Left lung (tissue), 10 donors: ENCODE measurements around the gene GAS2L1. TPM values are rescaled to one million over a fixed set of nuclear protein-coding genes. Genes with fewer than 3 reads are reported as not detected.
"Not testable (repeated sequence)": the region's sequence is repeated elsewhere in the genome, so short reads cannot be mapped to it uniquely, and the experiment has no call there.

Experiments used
- ATAC-seq: fragments of 200-7000 bp; cut with Tn5 transposase; one replicate; pipeline ENCODE4 v1.9.1; 2020; ENCODE audit warnings: moderate library complexity
- DNase-seq, 4 donors: peaks; one replicate each; pipeline ENCODE4 v3.0.0-alpha.2; 2013 to 2020
- H3K27ac ChIP-seq, 2 donors: fragments of 200-600 bp; sonication (generic) in 1 of 2; one replicate each; pipeline versions ENCODE4 v1.5.0 to v1.8.0; 2020 to 2021
- H3K27me3 ChIP-seq, 2 donors: fragments of 200-600 bp; sonication (generic) in 1 of 2; one replicate each; pipeline versions ENCODE4 v1.5.0 to v1.8.0; 2020 to 2021
- H3K36me3 ChIP-seq, 2 donors: fragments of 200-600 bp; sonication (generic) in 1 of 2; one replicate each; pipeline versions ENCODE4 v1.5.0 to v1.8.0; 2020 to 2021
- H3K4me1 ChIP-seq, 2 donors: fragments of 200-600 bp; one replicate each; pipeline ENCODE4 v1.8.0; 2021
- H3K4me3 ChIP-seq, 2 donors: fragments of 200-600 bp; sonication (generic) in 1 of 2; one replicate each; pipeline versions ENCODE4 v1.5.0 to v1.8.0; 2020 to 2021; ENCODE audit warnings: mild to moderate bottlenecking in 1 of 2
- H3K9me3 ChIP-seq, 2 donors: fragments of 200-600 bp; sonication (generic) in 1 of 2; one replicate each; pipeline versions ENCODE4 v1.5.0 to v1.8.0; 2020 to 2021
- intact Hi-C, 2 donors: fragments of 100-400 bp; cut with DNase I; formaldehyde crosslinking; loops; one replicate each; pipeline versions ENCODE4 v1.11.2 to v1.14.2; 2022
- polyA plus RNA-seq, 6 donors: library from polyadenylated mRNA; unstranded; fragments of 120-200 nt; gene quantifications; one replicate each; pipeline ENCODE4 v1.2.1, GENCODE V29; 2013; ENCODE audit not compliant: insufficient read length in 6 of 6
- total RNA-seq, 2 donors: library from RNA; stranded (reverse); fragmentation: NEBNext Ultra II Directional; extraction: Animal tissue kit (Norgen Biotek cat#: 25700); gene quantifications; one replicate each; pipeline ENCODE4 v1.2.1, GENCODE V29; 2021
- TF ChIP-seq, protein P1 (sequence below), 2 donors: fragments of 200-600 bp; sonication (generic) in 1 of 2; IDR thresholded peaks; one replicate each; pipeline versions ENCODE4 v1.5.0 to v1.8.0; 2021; ENCODE audit warnings: antibody characterized with exemption in 2 of 2
- donor health status: DM: no; HTN: yes; CAD: no.
- donor health status: DM: no; HTN: no; CAD: no.

Gene GAS2L1
- total and polyA plus RNA-seq, 8 donors: 5.3 to 32.6 (median 9.1) TPM

DNA sequence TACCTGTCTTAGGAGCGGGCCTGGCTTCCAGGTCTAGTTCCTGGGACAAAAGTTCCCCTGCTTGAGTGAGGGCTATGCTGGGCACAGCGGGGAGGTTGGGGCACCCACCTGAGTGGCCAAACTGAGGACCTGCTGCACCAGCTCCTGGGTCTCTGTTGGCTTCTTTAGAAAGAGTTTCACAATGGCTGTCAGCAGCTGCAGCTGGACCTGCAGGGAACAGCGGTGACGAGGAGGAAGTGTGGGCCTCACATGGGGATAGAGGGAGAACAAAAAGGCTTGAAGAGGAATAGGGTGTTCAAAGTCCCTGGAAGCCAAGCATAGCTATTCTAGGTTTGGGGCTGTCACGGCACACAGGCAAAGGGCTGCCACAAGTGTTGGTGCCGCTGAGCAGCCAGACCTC lies 35.7 kb downstream of the GAS2L1 start:
- DNase-seq (no peak), ATAC-seq (no peak)
- H3K4me1 ChIP-seq: no peaks in the 10 kb centered on the region
- TF ChIP-seq, protein P1, sequence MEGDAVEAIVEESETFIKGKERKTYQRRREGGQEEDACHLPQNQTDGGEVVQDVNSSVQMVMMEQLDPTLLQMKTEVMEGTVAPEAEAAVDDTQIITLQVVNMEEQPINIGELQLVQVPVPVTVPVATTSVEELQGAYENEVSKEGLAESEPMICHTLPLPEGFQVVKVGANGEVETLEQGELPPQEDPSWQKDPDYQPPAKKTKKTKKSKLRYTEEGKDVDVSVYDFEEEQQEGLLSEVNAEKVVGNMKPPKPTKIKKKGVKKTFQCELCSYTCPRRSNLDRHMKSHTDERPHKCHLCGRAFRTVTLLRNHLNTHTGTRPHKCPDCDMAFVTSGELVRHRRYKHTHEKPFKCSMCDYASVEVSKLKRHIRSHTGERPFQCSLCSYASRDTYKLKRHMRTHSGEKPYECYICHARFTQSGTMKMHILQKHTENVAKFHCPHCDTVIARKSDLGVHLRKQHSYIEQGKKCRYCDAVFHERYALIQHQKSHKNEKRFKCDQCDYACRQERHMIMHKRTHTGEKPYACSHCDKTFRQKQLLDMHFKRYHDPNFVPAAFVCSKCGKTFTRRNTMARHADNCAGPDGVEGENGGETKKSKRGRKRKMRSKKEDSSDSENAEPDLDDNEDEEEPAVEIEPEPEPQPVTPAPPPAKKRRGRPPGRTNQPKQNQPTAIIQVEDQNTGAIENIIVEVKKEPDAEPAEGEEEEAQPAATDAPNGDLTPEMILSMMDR (IDR thresholded peaks at IDR 0.05): no peak
- peaks cover 0 to 100% of the 10 kb centered on the region in 2 donors for H3K36me3 ChIP-seq
- H3K27me3 ChIP-seq: no peaks in the 10 kb centered on the region
- no peak overlapping the region for H3K27ac ChIP-seq
- H3K9me3 ChIP-seq: no peaks in the 10 kb centered on the region
- intact Hi-C loops: no loop called here
- no peak overlapping the region for H3K4me3 ChIP-seq

- intact Hi-C loops: no loop called here
- ATAC-seq: peak; percentile 12
- Histone ChIP-seq H3K27ac (no peak overlapping the region), H3K4me3 (no peak overlapping the region), H3K9me3 (no peaks in the 10 kb centered on the region), H3K36me3 (peaks cover 0 to 100% of the 10 kb centered on the region in 2 donors), H3K4me1 (no peaks in the 10 kb centered on the region), H3K27me3 (no peaks in the 10 kb centered on the region)
- TF ChIP-seq, protein P1 (IDR thresholded peaks at IDR 0.05): no peak
- DNase-seq: no peak
Observed at GRCh38 chr22:29342577-29343312, 36.3 kb downstream of the GAS2L1 start.

GRCh38 chr22:29343313-29343805 lies 36.9 kb downstream of the GAS2L1 start:
- Histone ChIP-seq H3K4me1 (no peaks in the 10 kb centered on the region), H3K36me3 (peaks cover 0 to 100% of the 10 kb centered on the region in 2 donors), H3K4me3 (no peak overlapping the region), H3K9me3 (no peaks in the 10 kb centered on the region), H3K27me3 (no peaks in the 10 kb centered on the region), H3K27ac (no peak overlapping the region)
- TF ChIP-seq, protein P1 (IDR thresholded peaks at IDR 0.05): no peak
- intact Hi-C loops: no loop called here
- peak; percentile 66 for ATAC-seq
- DNase-seq: peak in 3 of 4 donors; percentile 62 to 83 (median 66)

DNA sequence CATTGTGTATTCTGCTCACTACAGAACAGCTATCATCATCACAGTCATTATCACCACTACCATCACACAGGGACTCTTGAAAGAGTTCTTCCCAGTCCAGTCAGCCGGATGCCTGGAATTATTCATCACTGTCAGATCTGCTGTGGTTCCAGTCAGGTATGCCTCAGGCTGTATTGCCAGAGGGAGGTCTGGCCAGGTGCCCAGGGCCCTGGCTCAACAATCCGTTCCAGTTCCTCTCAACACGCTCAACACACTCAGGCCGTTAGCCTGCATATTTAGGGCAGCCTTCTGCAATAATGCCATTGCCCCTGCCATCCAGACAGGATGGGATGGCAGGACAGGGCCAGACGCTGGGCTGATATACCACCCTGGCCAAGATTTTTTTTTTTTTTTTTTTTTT lies 37.7 kb downstream of the GAS2L1 start:
- peak in 3 of 4 donors; percentile 63 to 85 (median 70) for DNase-seq
- peak; percentile 77 for ATAC-seq
- Histone ChIP-seq H3K27ac (no peak overlapping the region), H3K36me3 (peaks cover 0 to 100% of the 10 kb centered on the region in 2 donors), H3K9me3 (no peaks in the 10 kb centered on the region), H3K27me3 (no peaks in the 10 kb centered on the region), H3K4me1 (no peaks in the 10 kb centered on the region), H3K4me3 (no peak overlapping the region)
- intact Hi-C loops: no loop called here
- TF ChIP-seq, protein P1 (IDR thresholded peaks at IDR 0.05): no peak

- H3K27ac ChIP-seq, H3K4me3 ChIP-seq, intact Hi-C loops, H3K9me3 ChIP-seq, H3K27me3 ChIP-seq, ATAC-seq, DNase-seq, H3K4me1 ChIP-seq: not testable (repeated sequence)
- H3K36me3 ChIP-seq: peaks cover 0 to 100% of the 10 kb centered on the region in 2 donors
Observed at GRCh38 chr22:29344889-29345288, 38.4 kb downstream of the GAS2L1 start.
